GM03348 (cell line): ENCODE measurements around the gene OTOL1.
"Not testable (repeated sequence)": the region's sequence is repeated elsewhere in the genome, so short reads cannot be mapped to it uniquely, and the experiment has no call there.

Source experiments
- DNase-seq: peaks from one replicate; pipeline ENCODE4 v3.0.0; 2012; ENCODE audit warnings: low spot score

OTOL1 gene

GRCh38 chr3:161496508-161496907, at the start of gene OTOL1:
TSS of gene OTOL1 (plus strand) at chr3:161496808. CDS start at chr3:161496808, 0 bp downstream.
- DNase-seq, result no peak

GRCh38 chr3:161449785-161450184, 46.8 kb upstream of the OTOL1 start:
- no peak for DNase-seq

- no peak for DNase-seq
These were observed 44.4 kb upstream of the OTOL1 start for GRCh38 chr3:161452179-161452578.

GRCh38 chr3:161454615-161455014, 42.0 kb upstream of the OTOL1 start:
- DNase-seq, result no peak

- DNase-seq, result no peak
These were observed 40.6 kb upstream of the OTOL1 start for GRCh38 chr3:161455962-161456361.

- no peak for DNase-seq
These were observed 34.5 kb upstream of the OTOL1 start for GRCh38 chr3:161462138-161462537.

- no peak for DNase-seq
These were observed 25.4 kb upstream of the OTOL1 start for GRCh38 chr3:161471211-161471610.

GRCh38 chr3:161474139-161474538, 22.5 kb upstream of the OTOL1 start:
- no peak for DNase-seq

GRCh38 chr3:161474741-161475140, 21.9 kb upstream of the OTOL1 start:
- DNase-seq, result no peak

- no peak for DNase-seq
These were observed 21.4 kb upstream of the OTOL1 start for GRCh38 chr3:161475206-161475605.

- DNase-seq, result no peak
These were observed 20.7 kb upstream of the OTOL1 start for GRCh38 chr3:161475905-161476304.

- DNase-seq, result no peak
These were observed 12.4 kb upstream of the OTOL1 start for GRCh38 chr3:161484226-161484625.

- not testable (repeated sequence) for DNase-seq
These were observed 8.3 kb upstream of the OTOL1 start for GRCh38 chr3:161488284-161488683.

GRCh38 chr3:161489395-161489794, 7.2 kb upstream of the OTOL1 start:
- DNase-seq, result no peak

- not testable (repeated sequence) for DNase-seq
These were observed 5.8 kb upstream of the OTOL1 start for GRCh38 chr3:161490845-161491244.

- DNase-seq, result no peak
These were observed 1.8 kb downstream of the OTOL1 start for GRCh38 chr3:161498259-161498921.

- DNase-seq, result no peak
These were observed 3.6 kb downstream of the OTOL1 start for GRCh38 chr3:161500068-161500796.

- DNase-seq, result no peak
These were observed 6.7 kb downstream of the OTOL1 start for GRCh38 chr3:161503271-161503670.

GRCh38 chr3:161508852-161509477, 12.4 kb downstream of the OTOL1 start:
- peak; percentile 24 for DNase-seq

- no peak for DNase-seq
These were observed 14.1 kb downstream of the OTOL1 start for GRCh38 chr3:161510510-161511260.

GRCh38 chr3:161523916-161524315, 27.3 kb downstream of the OTOL1 start:
- DNase-seq, result no peak

- no peak for DNase-seq
These were observed 35.3 kb downstream of the OTOL1 start for GRCh38 chr3:161531930-161532329.
